ENCODE measurements around the gene RTEL1.

Gene RTEL1

GRCh38 chr20:63652192-63652980 lies 5.7 kb upstream of the RTEL1 start (continued):
- no peak for TF ChIP-seq PRDM4 (tag by site-specific recombination; IDR thresholded peaks at IDR 0.05)
- TF ChIP-seq HOXD13 (CRISPR knock-in tag; IDR thresholded peaks at IDR 0.05; ENCODE audit: borderline replicate concordance) = no peak
- no peak for TF ChIP-seq ZNF175 (tag by site-specific recombination; IDR thresholded peaks at IDR 0.05)
- TF ChIP-seq, protein P1, sequence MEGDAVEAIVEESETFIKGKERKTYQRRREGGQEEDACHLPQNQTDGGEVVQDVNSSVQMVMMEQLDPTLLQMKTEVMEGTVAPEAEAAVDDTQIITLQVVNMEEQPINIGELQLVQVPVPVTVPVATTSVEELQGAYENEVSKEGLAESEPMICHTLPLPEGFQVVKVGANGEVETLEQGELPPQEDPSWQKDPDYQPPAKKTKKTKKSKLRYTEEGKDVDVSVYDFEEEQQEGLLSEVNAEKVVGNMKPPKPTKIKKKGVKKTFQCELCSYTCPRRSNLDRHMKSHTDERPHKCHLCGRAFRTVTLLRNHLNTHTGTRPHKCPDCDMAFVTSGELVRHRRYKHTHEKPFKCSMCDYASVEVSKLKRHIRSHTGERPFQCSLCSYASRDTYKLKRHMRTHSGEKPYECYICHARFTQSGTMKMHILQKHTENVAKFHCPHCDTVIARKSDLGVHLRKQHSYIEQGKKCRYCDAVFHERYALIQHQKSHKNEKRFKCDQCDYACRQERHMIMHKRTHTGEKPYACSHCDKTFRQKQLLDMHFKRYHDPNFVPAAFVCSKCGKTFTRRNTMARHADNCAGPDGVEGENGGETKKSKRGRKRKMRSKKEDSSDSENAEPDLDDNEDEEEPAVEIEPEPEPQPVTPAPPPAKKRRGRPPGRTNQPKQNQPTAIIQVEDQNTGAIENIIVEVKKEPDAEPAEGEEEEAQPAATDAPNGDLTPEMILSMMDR (tag by site-specific recombination; IDR thresholded peaks at IDR 0.05) = peak; percentile 27
- no peak for TF ChIP-seq PRDM6 (tag by site-specific recombination; IDR thresholded peaks at IDR 0.05)
- no peak for TF ChIP-seq GLI4 (tag by site-specific recombination; IDR thresholded peaks at IDR 0.05)
- no peak for TF ChIP-seq MYNN (tag by site-specific recombination; IDR thresholded peaks at IDR 0.05; ENCODE audit: borderline replicate concordance)
- no peak for TF ChIP-seq ZNF24 (tag by site-specific recombination; IDR thresholded peaks at IDR 0.05)
- peak; percentile 50 for TF ChIP-seq ZBTB10 (tag by site-specific recombination; IDR thresholded peaks at IDR 0.05)
- no peak for TF ChIP-seq KLF10 (tag by site-specific recombination; IDR thresholded peaks at IDR 0.05)
- TF ChIP-seq HOXC10 (CRISPR knock-in tag; IDR thresholded peaks at IDR 0.05) = no peak
- TF ChIP-seq ZNF174 (tag by site-specific recombination; IDR thresholded peaks at IDR 0.05) = no peak
- no peak for TF ChIP-seq ZFP37 (tag by site-specific recombination; IDR thresholded peaks at IDR 0.05)
- peak; percentile 9 for TF ChIP-seq KLF17 (tag by site-specific recombination; IDR thresholded peaks at IDR 0.05)
- TF ChIP-seq ZNF202 (tag by site-specific recombination; IDR thresholded peaks at IDR 0.05; ENCODE audit: borderline replicate concordance) = no peak
- no peak for TF ChIP-seq ZNF548 (tag by site-specific recombination; IDR thresholded peaks at IDR 0.05)
- no peak for TF ChIP-seq ZNF707 (tag by site-specific recombination; IDR thresholded peaks at IDR 0.05)
- no peak for TF ChIP-seq ZSCAN23 (tag by site-specific recombination; IDR thresholded peaks at IDR 0.05)
- TF ChIP-seq OSR2 (tag by site-specific recombination; IDR thresholded peaks at IDR 0.05) = no peak
- TF ChIP-seq ZNF214 (tag by site-specific recombination; IDR thresholded peaks at IDR 0.05; ENCODE audit: borderline replicate concordance) = no peak
- no peak for TF ChIP-seq ZNF146 (tag by site-specific recombination; IDR thresholded peaks at IDR 0.05)
- peak; percentile 93 for TF ChIP-seq ZBTB8A (tag by site-specific recombination; IDR thresholded peaks at IDR 0.05)
- TF ChIP-seq, protein P2, sequence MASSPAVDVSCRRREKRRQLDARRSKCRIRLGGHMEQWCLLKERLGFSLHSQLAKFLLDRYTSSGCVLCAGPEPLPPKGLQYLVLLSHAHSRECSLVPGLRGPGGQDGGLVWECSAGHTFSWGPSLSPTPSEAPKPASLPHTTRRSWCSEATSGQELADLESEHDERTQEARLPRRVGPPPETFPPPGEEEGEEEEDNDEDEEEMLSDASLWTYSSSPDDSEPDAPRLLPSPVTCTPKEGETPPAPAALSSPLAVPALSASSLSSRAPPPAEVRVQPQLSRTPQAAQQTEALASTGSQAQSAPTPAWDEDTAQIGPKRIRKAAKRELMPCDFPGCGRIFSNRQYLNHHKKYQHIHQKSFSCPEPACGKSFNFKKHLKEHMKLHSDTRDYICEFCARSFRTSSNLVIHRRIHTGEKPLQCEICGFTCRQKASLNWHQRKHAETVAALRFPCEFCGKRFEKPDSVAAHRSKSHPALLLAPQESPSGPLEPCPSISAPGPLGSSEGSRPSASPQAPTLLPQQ (tag by site-specific recombination; IDR thresholded peaks at IDR 0.05) = peak; percentile 70
- no peak for TF ChIP-seq SALL2 (tag by site-specific recombination; IDR thresholded peaks at IDR 0.05; ENCODE audit: borderline replicate concordance)
- no peak for TF ChIP-seq ZNF510 (tag by site-specific recombination; IDR thresholded peaks at IDR 0.05; ENCODE audit: insufficient replicate concordance)
- no peak for TF ChIP-seq ZNF501 (tag by site-specific recombination; IDR thresholded peaks at IDR 0.05)
- TF ChIP-seq ZNF639 (tag by site-specific recombination; IDR thresholded peaks at IDR 0.05) = no peak

Data from HEK293 (cell line).